CMK (cell line): ENCODE data around the gene KANK2.

Source experiments
- DNase-seq: peaks from one replicate; pipeline ENCODE4 v3.0.0-alpha.2; 2010; ENCODE audit warnings: low read depth

Gene KANK2

DNA sequence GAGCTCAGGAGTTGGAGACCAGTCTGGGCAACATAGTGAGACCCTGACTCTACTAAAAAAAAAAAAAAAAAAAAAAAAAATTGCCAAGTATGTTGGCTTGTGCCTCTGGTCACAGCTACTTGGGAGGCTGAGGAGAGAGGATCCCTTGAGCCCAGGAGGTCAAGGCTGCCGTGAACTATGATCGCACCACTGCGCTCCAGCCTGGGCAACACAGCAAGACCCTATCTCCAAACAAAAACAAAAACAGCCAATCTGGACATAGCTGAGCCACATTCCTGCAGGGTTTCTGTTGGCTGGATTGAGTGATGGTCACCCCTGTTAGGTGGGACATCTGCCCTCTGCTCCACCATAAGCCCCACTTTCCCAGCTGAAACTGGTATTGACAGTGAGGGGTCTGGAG lies 28.5 kb upstream of the KANK2 start:
- no peak for DNase-seq

DNA sequence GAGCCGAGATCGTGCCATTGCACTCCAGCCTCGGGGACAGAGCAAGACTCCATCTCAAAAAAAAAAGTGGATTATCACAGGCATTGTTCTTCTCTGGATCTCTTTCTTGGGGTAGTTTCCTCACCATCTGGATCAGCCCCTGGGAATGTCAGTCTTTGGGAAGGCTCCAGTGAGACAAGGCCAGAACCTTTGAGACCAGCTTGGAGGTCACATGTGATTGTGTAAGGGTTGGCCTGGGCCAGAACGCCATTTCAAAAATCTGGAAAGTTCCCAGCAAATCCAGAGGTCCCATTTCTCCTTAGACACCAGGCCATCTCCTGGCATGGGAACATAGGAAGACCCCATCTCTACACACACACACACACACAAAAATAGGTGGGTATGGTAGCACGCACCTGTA lies 27.8 kb upstream of the KANK2 start:
- no peak for DNase-seq

DNA sequence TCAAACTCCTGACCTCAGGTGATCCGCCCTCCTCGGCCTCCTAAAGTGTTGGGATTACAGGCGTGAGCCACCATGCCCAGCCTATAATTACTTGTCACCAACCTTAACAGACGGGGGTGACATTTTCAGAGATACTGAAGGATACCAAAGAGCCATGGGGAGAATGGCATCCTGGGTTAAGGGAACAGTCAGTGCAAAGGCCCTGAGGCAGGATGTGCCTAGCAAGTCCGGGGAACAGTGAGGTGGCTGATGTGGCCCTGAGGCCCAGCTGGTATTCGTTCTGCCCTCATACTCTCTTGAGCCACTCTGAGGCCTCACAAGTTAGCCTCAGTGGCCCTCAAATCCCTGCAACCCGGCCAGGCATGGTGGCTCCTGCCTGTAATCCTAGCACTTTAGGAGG lies 27.1 kb upstream of the KANK2 start:
- no peak for DNase-seq

DNA sequence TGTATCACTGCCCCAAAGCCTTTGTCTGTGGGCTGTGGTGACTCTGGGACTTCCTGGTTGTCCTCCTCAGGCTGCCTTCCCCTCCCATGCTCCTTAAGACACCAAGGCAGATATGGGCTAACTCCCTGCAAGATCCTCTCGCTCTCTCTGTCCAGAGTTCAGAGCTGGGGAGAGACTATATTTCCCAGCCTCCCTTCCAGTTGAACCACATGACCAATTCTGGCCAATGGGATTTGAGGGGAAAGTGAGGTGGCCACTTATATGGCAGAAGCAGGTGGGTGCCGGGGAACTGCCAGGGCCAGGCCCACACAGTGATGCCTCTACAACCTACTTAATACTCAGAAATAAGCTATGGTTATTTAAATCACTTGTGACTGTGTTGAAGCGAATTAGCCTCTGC lies 25.9 kb upstream of the KANK2 start:
- peak; percentile 62 for DNase-seq

DNA sequence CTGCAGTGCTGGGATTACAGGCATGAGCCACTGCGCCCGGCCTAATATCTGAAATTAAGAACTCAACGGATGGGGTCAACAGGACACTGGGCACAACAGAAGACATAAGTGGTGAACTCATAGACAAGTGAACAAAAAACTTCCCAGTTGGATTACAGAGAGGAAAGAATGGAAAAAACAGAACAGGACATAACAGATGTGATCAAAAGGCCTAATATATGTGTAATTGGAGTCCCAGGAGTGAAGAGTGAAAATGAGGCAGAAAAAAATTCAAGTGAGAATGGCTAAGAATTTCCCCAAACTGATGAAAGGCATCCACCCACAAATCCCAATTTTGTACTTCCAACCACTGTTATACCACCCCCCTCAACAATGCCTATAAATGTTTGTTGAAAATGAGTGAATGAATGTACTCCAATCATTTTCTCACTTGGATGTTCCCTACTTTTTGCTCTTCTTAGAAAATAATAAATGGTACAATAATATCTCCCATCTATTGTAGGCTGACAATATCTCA lies 23.8 kb upstream of the KANK2 start:
- no peak for DNase-seq

DNA sequence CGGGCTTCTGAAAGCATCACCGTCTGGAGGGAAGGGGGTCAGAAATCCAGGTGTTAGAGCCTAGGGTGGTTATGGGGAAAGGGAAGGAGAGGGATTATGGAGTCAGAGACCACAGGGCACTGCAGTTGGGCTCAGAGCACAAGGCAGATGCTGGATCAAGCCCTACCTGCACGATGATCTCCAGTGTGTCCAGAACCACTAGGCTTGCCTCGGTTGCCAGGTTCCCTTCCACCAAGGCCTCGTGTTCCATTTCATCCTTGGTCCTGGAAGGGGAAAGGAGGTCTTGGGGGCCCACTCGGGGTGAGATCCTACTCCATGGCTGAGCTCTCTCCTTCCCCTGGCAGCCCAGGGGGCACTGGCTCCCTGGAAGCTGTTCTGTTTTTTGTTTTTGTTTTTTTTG lies 17.0 kb upstream of the KANK2 start:
- DNase-seq = no peak

DNA sequence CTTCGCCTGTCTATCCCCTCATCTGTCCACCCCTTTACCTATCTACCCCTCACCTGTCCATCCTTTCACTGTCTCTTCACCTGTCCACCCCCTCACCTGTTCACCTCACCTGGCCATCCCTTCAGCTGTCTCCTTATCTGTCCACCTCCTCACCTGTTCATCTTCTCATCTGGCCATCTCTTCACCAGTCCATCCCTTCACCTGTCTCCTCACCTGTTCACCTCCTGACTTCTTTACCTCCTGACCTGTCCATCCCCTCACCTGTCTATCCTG lies 13.2 kb upstream of the KANK2 start:
- DNase-seq = no peak

DNA sequence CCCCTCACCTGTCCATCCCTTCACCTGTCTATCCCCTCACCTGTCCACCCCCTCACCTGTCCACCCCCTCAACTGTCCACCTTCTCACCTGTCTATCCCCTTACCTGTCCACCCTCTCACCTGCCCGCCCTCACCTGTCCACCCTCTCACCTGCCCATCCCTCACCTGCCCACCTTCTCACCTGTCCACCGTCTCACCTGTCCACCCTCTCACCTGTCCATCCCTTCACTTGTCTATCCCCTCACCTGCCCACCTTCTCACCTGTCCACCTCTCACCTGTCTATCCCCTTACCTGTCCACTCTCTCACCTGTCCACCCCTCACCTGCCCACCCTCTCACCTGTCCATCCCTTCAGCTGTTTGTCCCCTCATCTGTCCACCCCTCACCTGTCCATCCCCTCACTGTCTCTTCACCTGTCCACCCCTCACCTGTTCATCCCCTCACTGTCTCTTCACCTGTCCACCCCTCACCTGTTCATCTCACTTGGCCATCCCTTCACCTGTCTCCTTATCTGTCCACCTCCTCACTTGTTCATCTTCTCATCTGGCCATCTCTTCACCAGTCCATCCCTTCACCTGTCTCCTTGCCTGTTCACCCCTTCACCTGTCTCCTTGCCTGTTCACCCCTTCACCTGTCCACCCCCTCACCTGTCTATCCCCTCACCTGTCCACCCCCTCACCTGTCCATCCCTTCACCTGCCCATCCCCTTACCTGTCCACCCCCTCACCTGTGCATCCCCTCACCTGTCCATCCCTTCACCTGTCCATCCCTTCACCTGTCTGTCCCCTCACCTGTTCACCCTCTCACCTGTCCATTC lies 12.7 kb upstream of the KANK2 start:
- no peak for DNase-seq

DNA sequence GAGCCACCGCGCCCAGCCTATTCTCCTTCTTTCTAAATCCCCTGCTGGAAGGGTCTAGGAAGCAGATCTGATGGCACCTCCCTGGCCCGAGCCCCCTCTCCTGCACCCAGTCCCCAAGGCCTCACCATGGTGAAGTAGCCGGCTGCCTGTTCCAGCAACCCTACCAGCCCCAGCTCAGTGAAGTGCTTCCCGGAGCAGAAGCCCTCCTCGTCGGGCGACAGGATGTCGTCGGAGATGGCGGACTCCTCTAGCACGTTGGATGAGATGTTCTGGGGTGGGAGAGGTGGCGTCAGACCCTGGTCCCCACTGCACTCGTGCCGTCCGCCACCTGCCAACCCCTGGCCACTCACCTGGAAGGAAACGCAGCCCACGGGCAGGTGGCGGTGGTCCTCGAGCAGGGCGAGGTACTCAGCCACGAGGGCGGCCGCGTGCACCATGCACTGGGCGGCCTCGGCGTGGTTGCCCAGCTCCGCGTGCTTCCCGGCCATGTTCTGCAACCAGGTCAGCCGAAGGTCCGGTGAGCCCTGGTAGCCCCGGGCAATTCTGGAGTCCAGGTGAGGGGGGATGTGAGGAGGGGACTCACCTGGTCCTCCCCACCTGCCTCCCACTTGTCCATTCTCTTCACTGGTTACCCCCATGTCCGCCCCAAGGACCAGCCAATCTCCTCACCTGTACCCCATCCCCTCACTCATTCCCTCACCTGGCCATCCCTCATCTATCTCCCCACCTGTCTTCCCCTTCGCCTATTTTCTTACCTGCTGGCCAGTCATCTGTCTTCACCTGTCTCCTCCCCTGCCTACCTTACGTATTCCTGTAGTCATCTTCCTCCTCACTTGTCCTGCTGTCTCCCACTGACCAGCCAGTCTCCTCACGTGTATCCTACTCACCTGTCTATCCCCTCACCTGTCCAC lies 11.5 kb upstream of the KANK2 start:
- no peak for DNase-seq

DNA sequence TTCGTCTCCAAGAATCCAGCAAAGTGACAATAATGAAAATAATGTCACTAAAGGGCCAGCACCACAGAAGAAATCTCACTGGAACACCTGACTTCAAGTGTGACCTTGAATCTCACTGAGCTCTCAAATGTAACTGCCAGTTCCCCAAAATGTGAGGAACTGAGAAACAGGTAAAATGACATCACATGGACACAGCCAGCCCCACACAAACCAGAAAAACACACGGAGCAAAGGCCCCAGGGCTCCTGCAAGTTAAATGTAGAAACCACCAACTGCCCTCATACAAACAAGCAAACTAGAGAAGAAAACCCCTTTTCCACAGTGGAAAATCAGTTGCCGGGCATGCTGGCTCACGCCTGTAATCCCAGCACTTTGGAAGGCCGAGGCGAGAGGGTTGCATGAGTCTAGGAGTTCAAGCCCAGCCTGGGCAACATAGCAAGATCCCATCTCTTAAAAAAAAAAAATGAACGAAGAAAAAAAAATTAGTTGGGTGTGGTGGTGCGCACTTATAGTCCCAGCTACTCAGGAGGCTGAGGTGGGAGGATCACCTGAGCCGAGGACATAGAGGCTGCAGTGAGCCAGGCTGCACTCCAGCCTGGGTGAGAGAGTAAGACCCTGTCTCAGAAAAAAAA lies 8.7 kb upstream of the KANK2 start:
- no peak for DNase-seq

DNA sequence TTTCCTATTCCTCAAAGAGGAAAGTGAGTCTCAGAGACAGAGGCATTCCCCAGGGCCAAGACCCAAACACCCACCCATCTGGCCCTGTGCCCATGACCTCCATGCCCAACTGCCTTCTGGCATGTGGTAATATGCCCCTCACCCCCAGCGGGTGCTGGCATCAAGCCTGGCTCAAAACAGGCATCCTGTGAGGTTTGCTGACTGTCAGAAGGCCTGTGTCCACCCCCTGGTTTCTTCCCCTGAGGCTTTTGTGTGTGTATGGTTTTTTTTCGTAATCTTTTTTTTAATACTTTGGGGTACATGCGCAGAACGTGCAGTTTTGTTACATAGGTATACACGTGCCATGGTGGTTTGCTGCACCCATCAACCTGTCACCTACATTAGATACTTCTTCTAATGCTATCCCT lies 7.6 kb upstream of the KANK2 start:
- no peak for DNase-seq

DNA sequence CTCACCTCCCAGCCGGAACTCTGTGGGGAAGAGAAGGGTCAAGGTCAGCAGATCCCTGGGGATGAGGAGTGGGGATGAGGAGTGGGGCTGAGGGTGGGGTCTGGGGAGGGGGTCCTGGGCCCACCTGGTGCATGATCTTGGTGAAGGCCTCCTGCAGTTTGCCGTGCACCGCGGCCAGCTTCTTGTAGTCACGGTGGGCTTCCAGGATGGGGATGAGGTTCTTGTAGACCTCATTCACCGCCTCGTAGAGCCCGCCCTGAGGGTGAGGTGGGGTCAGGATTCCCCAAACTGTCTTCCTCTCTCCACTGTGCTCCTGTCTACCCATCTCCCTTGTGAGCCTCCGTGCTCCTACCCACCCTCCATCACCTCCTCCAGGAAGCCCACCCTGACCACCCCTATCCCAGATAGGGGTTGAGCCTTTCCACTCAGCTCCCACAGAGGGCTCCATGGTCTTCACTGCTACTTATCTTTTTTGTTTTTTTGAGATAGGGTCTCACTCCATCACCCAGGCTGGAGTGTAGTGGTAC lies 6.8 kb upstream of the KANK2 start:
- DNase-seq = no peak

DNA sequence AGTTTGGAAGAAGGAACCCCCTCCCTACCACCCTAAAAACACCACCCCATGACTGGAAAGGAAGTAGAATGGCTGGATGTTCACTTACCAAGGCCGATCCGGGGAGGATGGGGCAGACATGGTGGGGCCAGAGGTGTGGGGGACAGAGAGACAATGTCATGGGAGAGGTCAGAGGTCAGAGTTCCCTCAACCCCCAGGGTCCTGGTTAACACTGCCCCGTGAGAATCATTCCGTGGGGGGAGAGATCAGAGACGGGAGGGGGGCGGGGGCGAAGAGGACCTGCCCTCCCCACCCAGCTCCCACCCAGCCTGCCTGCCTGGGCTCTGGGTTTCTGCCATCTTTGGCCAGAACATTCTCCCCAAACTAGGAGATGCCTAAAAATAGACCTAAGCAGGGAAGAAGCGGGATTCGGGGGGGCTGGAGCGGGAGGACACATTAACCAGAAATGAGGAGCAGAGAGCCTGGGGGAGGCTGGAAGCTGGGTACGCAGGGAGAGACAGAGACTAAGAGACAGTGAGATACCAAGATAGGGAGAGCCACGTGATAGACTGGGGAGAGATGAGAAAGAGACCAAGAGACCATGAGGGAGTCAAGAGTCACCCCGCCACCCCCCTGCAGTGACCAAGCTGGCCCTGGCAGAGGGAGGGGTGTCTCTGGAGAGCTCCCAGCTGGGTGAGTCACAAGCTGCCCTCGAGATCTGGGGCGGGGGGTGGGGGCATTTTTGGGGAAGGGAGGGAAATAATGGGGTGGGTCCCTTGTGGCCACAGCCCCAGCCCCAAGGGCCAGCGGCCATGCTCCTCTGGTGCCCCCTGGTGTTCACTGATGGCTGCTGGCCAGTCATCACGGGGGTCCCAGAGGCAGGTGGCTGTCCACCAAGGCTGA lies 6.1 kb upstream of the KANK2 start:
- no peak for DNase-seq

DNA sequence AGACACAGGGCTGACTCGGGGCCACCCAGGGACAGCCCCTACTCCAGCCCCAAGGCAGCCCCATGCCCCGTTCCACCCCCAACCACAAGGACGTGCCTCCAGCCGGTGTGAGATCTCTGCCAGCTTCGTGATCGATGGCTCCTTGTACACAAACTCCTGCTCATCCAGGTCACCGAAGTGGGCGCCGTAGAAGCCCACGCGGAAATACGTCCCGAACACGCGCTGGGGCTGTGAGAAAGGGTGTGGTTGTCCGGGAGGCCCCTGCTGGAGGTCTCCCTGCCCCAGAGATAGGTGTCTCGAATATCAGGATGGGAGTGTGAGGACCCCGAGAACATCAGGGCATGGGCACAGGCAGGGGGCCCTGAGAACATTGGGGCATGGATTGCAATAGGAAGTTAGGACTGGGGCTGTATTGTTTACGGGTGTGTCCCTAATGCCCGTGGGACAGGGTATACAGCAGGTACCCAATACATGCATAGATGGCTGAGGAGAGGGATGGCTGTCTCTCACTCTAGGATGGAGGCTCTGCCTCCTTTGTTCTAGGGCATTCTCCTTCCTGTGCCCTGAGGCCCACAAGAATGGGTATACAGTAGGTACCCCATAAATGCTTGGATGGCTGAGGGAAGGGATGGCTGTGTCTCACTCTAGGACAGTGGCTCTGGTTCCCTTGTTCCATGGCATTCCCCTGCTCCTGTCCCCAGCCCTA lies 5.3 kb upstream of the KANK2 start:
- DNase-seq = no peak

DNA sequence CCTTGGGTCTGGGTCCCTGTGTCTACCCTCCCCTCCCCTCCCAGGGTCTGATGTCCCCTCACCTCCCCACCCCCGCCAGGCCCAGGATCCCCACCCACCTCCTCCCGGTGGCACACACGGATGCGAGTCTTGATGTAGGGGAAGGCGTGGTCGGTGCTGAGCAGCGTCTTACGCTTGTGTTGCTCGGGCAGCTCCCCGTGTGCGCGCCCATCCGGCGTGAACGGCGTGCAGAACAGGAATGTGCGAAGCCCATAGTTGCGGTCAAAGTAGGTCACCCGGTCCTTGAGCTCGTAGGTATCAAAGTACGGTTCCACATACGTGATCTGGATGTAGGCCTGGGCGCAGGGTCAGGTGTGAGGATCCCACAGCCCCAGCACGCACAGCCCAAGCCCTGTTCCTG lies 4.4 kb upstream of the KANK2 start:
- DNase-seq = no peak

DNA sequence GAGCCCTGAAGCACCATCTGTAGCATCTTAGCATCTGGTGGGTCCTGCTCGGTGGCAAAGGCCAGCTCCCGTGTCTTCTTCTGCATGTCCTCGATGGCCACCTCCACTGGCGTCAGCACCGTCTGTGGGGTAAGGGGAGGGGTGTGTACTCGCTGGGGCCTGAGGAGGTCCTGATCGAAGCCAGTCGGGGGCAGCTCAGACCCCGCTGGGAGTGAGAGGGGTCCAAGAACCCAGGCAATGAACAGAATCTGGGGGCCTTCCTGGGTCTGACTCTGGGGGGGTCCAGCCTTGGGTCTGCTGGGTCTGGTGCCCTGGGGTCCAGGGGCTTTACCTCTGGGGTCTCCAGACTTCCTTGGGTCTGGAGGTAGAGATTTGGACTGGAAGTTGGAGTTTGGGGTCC lies 3.6 kb upstream of the KANK2 start:
- no peak for DNase-seq

DNA sequence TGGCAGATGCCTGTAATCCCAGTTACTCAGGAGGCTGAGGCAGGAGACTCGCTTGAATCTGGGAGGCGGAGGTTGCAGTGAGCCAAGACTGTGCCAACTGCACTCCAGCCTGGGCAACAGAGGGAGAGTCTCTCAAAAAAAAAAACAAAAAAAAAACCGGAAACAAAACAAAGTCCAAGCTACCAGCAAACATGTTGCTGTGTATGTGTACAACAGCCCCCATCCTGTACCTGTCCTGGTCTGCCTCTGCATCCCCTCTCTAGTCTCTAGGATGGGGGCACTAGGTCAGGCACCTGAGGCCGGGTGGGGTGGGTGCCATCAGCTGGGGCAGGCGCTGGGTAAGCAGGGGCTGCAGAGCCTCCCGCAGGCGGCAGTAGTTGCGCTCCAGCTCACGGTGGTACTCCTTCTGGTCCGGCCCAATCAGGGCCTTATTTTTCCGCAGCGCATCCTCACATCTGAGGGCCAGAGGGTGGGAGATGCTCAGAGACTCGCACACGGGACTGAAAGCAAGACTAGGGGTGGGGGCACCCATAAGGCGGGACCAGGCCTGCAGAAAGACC lies 2.8 kb upstream of the KANK2 start:
- no peak for DNase-seq

DNA sequence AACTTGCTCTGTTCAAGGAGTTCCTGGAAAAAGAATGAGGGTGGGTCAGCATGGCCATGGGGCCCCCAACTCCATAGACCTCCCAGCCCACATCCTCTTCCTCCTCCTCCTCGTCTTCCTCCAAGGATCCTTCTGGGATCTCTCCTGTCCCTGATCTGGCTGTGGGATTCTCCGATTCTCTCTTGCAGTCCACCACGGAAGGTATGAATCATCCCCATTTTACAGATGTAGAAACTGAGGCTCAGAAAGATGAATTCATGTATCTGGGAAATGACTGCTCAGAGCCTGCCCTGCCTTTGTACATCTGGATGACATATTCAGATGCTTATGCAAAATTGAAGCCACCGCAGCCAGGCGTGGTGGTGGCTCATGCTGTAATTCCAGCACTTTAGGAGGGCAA lies 2.2 kb upstream of the KANK2 start:
- no peak for DNase-seq

DNA sequence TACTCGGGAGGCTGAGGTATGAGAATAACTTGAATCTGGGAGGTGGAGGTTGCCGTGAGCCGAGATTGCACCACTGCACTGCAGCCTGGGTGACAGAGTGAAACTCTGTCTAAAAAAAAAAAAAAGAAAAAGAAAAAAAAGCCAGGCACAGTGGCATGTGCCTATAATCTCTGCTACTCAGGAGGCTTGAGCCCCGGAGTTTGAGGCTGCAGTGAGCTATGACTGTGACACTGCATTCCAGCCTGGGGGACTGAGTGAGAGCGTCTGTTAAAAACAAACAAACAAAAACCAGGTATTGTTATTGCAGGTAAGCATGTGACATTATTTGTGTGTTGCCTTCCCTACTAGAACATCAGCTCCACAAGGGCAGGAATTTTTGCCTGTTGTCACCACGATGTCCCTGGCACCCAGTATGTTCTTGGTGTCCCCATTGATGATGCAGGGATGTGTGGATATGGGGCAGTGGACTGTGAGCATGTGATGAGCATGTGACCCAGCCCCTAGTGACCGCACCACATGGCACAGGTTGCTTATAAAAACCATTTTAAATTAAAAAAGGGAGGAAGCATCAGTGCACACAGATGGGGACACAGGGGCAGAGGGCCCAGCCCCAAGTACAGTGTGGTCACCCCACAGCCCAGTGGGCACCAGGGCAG lies 1.6 kb upstream of the KANK2 start:
- no peak for DNase-seq

DNA sequence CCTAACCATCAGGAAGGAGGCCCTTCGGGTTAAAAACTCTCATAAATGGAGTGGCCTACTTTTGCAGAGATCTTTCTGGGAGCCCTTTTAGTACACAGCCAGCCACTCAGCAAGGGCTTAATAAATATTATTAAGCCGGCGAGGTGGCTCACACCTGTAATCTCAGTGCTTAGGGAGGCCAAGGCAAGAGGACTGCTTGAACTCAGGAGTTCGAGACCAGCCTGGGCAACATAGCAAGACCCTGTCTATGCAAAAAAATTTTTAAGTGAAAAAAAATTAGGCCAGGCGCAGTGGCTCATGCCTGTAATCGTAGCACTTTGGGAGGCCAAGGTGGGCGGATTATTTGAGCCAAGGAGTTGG lies 810 bp upstream of the KANK2 start:
- no peak for DNase-seq
